ENCODE measurements around the gene CNOT1.
"Not testable (repeated sequence)": the region's sequence is repeated elsewhere in the genome, so short reads cannot be mapped to it uniquely, and the experiment has no call there.

The CNOT1 gene

GRCh38 chr16:58639836-58640235 lies 10.2 kb upstream of the CNOT1 start:
- Histone ChIP-seq H3K36me3 (ENCODE audit: control insufficient read depth, low read length) (no peaks in the 10 kb centered on the region), H3K4me3 (ENCODE audit: low read length) (no peak overlapping the region), H3K4me1 (ENCODE audit: control insufficient read depth, low read length) (no peaks in the 10 kb centered on the region), H3K9me2 (replicated peaks; ENCODE audit: control insufficient read depth, low read length) (no peaks in the 10 kb centered on the region), H3K4me2 (ENCODE audit: low read length) (no peak overlapping the region), H3K79me2 (ENCODE audit: control insufficient read depth, low read length) (no peaks in the 10 kb centered on the region), H4K20me1 (ENCODE audit: control insufficient read depth, insufficient read depth, low read depth, low read length) (no peaks in the 10 kb centered on the region), H3K9me3 (ENCODE audit: control insufficient read depth, insufficient read depth, low read length) (no peaks in the 10 kb centered on the region), H3K27ac (ENCODE audit: low read depth, low read length) (no peak overlapping the region), H3F3A (ENCODE audit: control insufficient read depth, insufficient read depth) (no peaks in the 10 kb centered on the region), H3K27me3 (ENCODE audit: control insufficient read depth, low read length) (no peaks in the 10 kb centered on the region)
- no peak for TF ChIP-seq EZH2phosphoT487 (IDR thresholded peaks at IDR 0.05; ENCODE audit: borderline replicate concordance, low read length)
- no peak for TF ChIP-seq CTCF (IDR thresholded peaks at IDR 0.05; ENCODE audit: low read depth, low read length, poor library complexity, severe bottlenecking)

- Histone ChIP-seq H3K27me3 (ENCODE audit: control insufficient read depth, low read length) (no peaks in the 10 kb centered on the region), H3K4me2 (ENCODE audit: low read length) (no peak overlapping the region), H3K4me1 (ENCODE audit: control insufficient read depth, low read length) (no peaks in the 10 kb centered on the region), H3K9me2 (replicated peaks; ENCODE audit: control insufficient read depth, low read length) (no peaks in the 10 kb centered on the region), H4K20me1 (ENCODE audit: control insufficient read depth, insufficient read depth, low read depth, low read length) (no peaks in the 10 kb centered on the region), H3K4me3 (ENCODE audit: low read length) (no peak overlapping the region), H3K36me3 (ENCODE audit: control insufficient read depth, low read length) (no peaks in the 10 kb centered on the region), H3K27ac (ENCODE audit: low read depth, low read length) (no peak overlapping the region), H3F3A (ENCODE audit: control insufficient read depth, insufficient read depth) (no peaks in the 10 kb centered on the region), H3K79me2 (ENCODE audit: control insufficient read depth, low read length) (no peaks in the 10 kb centered on the region), H3K9me3 (ENCODE audit: control insufficient read depth, insufficient read depth, low read length) (no peaks in the 10 kb centered on the region)
- no peak for TF ChIP-seq CTCF (IDR thresholded peaks at IDR 0.05; ENCODE audit: low read depth, low read length, poor library complexity, severe bottlenecking)
- no peak for TF ChIP-seq EZH2phosphoT487 (IDR thresholded peaks at IDR 0.05; ENCODE audit: borderline replicate concordance, low read length)
Measured at GRCh38 chr16:58639230-58639629, 9.6 kb upstream of the CNOT1 start.

GRCh38 chr16:58638148-58639036 lies 8.8 kb upstream of the CNOT1 start:
- no peak overlapping the region for H3K4me3 ChIP-seq (ENCODE audit: low read length)
- H3K27ac ChIP-seq (ENCODE audit: low read depth, low read length) = no peak overlapping the region
- H3K4me1 ChIP-seq (ENCODE audit: control insufficient read depth, low read length) = no peaks in the 10 kb centered on the region
- no peaks in the 10 kb centered on the region for H3K9me2 ChIP-seq (replicated peaks; ENCODE audit: control insufficient read depth, low read length)
- no peaks in the 10 kb centered on the region for H3K27me3 ChIP-seq (ENCODE audit: control insufficient read depth, low read length)
- no peak overlapping the region for H3K4me2 ChIP-seq (ENCODE audit: low read length)
- no peaks in the 10 kb centered on the region for H3F3A ChIP-seq (ENCODE audit: control insufficient read depth, insufficient read depth)
- no peaks in the 10 kb centered on the region for H3K36me3 ChIP-seq (ENCODE audit: control insufficient read depth, low read length)
- H3K9me3 ChIP-seq (ENCODE audit: control insufficient read depth, insufficient read depth, low read length) = no peaks in the 10 kb centered on the region
- TF ChIP-seq EZH2phosphoT487 (IDR thresholded peaks at IDR 0.05; ENCODE audit: borderline replicate concordance, low read length) = no peak
- no peak for TF ChIP-seq CTCF (IDR thresholded peaks at IDR 0.05; ENCODE audit: low read depth, low read length, poor library complexity, severe bottlenecking)
- no peaks in the 10 kb centered on the region for H3K79me2 ChIP-seq (ENCODE audit: control insufficient read depth, low read length)
- H4K20me1 ChIP-seq (ENCODE audit: control insufficient read depth, insufficient read depth, low read depth, low read length) = no peaks in the 10 kb centered on the region

- not testable (repeated sequence) for H3K27ac ChIP-seq (ENCODE audit: low read depth, low read length); H3K4me1 ChIP-seq (ENCODE audit: control insufficient read depth, low read length); H3K4me3 ChIP-seq (ENCODE audit: low read length); H3K36me3 ChIP-seq (ENCODE audit: control insufficient read depth, low read length); H3K9me3 ChIP-seq (ENCODE audit: control insufficient read depth, insufficient read depth, low read length); H3K9me2 ChIP-seq (replicated peaks; ENCODE audit: control insufficient read depth, low read length); H4K20me1 ChIP-seq (ENCODE audit: control insufficient read depth, insufficient read depth, low read depth, low read length); H3K4me2 ChIP-seq (ENCODE audit: low read length); H3K79me2 ChIP-seq (ENCODE audit: control insufficient read depth, low read length); H3K27me3 ChIP-seq (ENCODE audit: control insufficient read depth, low read length); H3F3A ChIP-seq (ENCODE audit: control insufficient read depth, insufficient read depth)
Measured at GRCh38 chr16:58637021-58637420, 7.4 kb upstream of the CNOT1 start.

Measured in DOHH2 (cell line).